HG03432 (cell line): Measurements from ENCODE around the gene SDK1.
"Not testable (repeated sequence)": the region's sequence is repeated elsewhere in the genome, so short reads cannot be mapped to it uniquely, and the experiment has no call there.

ENCODE experiments used
- ATAC-seq: cut with Tn5 transposase; IDR thresholded peaks from one replicate; pipeline ENCODE4 v1.9.1; 2021; ENCODE audit warnings: mild to moderate bottlenecking, moderate library complexity; ENCODE audit not compliant: unreplicated experiment

The SDK1 gene

DNA sequence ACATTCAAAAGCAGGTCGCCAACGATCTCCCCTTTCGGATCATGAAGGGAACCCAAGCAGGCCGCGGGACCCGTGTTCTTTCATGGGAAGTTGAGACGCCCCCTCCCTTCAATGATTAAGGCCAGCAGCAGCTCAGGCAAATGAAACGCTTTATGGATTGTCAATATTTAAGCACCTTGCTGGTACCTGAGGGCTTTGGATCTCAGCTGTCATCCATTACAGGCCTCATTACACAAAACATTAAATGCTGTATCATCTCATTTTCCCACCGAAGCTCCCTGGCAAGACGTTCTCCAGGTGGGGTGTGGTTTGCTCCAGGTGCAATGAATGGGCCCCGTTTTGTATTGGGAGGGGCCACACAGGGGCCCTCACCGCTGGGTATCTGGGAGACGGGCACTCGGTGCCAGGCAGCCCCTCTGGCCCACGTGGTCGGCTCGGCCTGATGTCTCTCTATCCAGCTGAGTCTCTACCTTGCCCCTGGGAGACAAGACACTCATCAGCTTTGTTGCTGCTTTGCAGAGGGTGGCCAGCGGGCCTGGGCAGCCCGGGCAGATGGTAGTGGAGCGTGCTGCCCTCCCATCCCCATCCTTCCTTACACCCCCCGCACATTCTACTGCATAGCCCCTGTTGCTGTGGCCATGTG is 925.0 kb downstream of the SDK1 start:
- ATAC-seq = no peak

DNA sequence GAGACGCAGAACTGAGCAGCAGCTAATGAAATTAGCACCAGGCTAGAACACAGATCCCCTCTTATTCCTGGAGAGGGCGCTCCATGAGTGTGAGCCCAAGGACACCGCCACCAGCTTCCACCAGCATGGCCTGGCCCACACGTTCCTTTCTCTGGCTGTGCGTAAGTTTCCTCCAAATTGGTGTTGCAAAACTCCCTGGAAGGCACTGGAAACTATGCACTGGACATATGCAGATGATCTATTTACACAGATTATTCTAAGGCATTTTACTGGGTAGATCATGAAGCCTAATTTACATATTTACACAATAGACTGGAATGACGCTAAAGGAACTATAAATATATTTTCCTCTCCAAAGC is 925.5 kb downstream of the SDK1 start:
- no peak for ATAC-seq

DNA sequence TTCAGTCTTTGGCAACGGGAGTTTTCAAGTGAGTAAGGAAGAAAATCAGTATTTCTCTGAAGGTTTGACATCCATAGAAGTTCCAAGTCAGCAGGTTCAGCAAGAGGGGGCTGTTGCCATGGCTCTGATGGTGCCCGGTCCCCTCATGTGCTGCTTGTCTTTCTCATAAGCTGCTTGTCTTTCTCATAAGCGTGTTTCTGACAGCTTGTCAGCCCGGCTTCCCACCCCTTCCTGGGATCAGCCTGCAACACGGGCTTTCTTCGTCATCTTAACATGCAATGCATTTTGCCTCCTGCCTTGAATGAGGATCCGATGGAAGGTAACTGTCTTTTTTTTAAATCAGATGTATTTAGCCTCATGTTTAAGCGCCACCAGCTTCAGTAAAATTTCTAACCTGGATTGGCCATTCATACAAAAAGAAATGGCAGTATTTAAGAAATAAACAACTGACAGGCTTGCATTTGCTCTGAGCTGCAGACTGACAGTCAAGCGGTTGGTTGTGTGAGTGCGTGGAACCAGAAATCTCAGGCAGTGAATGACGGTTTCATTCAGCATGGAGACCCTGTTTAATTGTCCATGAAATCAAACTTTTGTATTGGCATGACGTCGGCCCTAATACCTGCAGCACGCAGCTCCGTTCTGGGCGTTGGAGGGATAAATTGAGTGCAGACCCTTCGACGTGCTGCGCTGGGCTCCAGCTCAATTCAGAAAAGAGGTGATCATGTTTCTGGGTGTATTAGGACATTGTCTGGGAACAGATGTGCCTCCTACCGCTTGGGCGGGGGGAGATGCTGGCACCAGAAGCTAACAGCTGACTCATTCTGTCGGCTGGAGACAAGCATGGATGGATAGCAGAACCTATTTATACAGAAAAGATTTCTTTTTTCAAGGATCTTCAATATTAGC is 926.3 kb downstream of the SDK1 start:
- ATAC-seq = no peak

DNA sequence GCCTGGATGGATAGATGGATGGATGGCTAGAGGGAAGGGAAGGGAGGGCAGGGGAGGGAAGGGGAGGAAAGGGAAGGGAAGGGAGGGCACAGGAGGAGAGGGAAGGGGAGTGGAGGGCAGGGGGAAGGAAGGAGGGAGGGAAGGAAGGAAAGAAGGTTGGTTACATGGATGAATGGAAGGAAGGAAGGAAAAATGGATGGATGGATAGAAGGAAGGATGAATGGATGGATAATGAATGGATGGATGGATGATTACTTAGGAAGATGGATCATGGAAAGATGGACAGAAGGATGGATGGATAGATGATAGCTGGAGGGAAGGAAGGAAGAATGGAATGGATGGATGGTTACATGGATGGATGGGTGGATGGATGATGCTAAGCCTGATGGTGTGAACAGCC is 929.3 kb downstream of the SDK1 start:
- ATAC-seq = no peak

DNA sequence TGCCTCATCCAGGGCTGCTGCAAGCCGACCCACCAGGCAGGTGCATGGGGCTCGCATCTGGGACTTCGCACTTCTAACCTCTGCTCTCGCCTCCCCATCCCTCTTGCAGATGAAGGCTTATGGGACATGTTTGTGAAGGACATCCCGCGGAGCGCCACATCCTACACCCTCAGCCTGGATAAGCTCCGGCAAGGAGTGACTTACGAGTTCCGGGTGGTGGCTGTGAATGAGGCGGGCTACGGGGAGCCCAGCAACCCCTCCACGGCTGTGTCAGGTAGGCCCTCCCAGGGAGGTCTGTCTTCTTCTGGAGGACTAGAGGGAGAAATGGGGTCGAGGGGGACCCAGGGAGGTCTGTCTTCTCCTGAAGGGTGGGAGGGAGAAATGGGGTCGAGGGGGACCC is 932.1 kb downstream of the SDK1 start:
- ATAC-seq = no peak

DNA sequence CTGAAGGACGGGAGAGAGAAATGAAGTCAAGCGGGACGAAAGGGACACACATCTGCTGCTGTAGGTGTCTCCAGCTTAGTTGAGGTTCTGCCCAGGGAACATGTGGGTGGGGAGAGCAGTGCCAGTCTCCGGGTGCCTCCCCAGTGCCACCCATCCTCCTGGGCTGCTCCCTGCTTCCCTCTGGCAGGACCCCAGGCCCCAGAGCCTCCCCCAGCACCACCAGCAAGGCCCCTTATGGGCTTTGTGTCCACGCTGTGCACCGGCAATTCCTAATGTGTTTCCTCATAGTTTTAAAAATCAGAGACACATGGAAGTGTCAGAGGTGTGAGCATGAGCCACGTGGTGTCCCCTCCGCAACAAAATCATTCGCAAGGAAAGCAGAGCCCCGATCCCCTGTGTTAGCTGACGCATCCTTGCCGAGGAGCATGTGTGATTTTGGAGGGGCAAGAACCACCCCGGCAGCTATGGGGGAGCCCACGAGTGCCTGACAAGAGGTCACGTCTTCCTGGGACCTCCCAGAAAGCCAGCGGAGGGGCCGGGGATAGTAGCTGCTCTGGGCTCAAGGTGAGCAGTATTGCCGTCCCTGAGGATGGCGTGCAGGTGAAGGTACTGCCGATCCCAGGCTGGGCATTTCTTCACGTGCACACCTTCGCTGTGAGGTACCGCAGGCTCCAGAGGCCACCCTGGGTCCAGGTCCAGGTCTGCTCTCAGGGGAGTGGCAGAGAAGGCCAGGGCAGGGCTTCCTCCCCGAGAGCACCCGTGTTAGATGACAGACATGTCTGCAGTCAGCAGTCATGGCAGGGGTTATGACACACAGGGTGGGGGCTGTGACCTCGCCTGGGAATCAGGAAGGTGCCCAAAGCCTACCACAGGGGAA is 932.8 kb downstream of the SDK1 start:
- no peak for ATAC-seq

DNA sequence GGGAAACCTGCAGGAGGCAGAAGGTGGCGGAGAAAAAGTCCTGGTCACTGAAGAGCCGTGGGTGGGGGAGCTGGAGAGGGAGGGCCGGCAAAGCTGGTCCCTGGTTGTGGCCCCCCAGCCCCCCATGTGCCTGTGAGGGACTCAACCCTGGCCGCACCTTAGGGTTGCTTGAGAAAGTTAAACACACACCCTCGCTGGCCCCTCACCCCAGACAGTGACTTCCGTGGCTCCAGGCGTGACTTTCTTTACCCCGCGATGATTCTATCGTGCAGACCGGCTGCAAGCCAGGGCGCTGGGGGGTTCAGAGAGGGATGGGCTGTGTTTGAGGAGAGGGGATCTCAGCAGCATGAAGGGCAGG is 933.4 kb downstream of the SDK1 start:
- ATAC-seq = no peak

DNA sequence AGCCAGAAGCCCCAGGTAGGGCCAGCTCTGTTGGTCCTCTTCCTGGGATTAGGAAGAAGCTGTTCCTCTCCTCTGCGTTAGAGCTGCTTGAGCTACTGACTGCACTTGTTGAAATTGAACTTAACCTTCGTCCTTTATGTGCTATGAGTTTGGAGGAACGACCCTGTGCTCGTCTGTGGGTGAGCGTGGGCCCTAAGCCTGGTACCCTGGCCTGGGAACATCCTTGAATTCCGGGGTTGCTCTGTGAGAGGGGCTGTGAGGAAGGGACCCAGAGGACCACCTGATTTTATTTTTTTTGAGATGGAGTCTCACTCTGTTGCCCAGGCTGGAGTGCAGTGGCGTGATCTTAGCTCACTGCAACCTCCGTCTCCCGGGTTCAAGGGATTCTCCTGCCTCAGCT is 933.8 kb downstream of the SDK1 start:
- no peak for ATAC-seq

DNA sequence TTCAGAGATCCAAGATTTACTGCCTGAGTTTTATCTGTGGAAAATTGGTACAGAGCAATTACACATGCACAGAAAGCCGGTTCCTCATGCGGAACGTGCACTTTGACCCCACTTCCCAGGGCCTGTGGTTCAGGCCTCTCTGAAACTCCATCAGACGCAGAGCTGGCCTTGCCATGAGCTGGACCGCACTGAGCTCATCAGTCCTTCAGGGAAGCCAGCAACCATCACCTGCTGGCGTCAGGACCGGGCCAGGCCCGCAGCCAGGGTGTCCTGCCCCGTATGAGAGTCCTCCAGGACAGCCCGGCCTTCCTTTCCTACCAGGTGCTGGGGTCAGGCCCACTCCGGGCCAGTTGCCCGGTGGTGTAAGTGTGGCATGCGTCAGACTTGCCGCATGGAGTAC is 934.5 kb downstream of the SDK1 start:
- ATAC-seq = no peak

DNA sequence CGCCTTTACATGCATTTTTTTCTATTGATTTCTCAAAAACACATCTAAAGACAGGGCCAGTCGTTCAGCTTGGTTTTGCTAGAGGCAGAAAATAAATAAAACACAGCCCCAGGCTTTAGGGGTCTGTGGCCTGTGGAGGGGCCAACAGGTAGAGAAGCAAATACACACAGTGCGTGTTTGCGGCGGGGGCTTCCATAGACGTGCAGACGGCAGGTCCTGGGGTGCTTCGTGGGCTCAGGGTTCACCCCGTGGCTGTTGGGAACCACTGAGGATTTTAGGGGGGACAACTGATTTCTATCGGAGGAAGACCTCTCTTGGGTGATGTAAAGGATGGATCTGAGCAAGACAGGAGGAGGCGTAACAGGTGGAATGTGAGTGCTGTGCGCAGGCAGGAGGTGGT is 935.3 kb downstream of the SDK1 start:
- ATAC-seq = no peak

DNA sequence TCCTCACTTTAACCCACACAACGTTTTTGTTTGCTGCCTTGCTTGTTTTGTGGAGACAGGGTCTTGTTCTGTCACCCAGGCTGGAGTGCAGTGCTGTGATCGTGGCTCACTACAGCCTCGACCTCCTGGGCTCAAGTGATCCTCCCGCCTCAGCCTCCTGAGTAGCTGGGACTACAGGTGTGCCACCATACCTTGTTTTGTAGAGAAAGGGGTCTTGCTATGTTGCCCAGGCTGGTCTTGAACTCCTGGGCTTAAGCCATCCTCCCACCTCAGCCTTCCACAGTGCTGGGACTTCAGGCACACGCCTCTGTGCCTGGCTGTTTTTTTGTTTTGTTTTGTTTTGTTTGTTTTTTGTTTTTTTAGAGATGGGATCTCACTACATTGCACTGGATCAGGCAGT is 935.8 kb downstream of the SDK1 start:
- ATAC-seq = not testable (repeated sequence)

DNA sequence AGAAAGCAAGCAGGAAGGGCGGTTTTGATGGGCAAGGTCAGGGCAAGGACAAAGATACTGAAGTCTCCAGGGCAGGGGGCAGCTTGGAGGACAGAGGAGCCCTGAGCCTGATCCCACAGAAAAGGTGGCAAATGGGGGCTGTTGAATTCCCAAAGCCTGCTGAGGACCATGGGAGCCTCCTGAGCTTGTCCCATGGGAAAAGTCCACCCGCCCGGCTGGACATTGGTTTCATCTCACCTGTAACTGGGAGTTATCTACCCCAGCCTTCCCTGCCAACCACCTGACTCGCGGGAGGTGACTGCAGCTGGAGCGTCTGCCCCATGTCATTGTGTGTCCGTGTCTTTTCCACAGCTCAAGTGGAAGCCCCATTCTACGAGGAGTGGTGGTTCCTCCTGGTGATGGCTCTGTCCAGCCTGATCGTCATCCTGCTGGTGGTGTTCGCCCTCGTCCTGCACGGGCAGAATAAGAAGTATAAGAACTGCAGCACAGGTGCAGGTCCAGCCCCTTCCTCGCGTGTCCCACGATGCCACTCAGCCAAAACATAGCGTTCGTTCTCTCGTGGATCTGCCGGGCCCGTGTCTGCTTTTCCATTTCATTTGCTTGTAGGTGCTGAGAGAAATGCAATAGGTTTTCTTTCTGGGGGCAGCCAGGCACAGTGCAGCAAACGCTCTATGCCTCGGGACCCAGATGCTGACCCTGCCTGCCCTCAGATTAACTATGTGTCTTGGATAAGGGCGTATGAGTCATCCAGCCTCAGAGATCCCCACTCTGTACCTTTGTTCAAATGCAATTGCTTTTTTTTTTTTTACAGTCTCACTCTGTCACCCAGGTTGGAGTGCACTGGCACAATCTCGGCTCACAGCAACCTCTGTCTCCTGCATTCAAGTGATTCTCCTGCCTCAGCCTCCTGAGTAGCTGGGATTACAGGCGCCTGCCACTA is 936.5 kb downstream of the SDK1 start:
- no peak for ATAC-seq

DNA sequence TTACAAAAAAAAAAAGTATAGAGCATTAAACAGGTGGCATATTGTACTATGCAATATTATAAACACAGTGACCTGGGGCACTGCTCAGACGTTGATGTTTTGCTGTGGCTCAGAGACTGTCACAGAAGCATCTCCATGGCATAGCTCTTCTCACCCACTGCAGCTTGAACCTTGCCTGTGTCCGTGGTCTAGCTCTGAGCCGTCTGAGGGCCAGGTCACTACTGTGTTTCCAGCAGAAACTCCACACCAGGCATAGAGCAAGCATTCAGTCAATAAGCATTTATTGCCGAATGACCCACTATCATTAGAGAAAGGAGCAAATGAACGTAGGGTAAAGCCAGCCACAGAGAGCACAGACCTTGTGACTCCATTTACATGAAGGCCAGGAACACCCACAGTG is 937.8 kb downstream of the SDK1 start:
- ATAC-seq = no peak

DNA sequence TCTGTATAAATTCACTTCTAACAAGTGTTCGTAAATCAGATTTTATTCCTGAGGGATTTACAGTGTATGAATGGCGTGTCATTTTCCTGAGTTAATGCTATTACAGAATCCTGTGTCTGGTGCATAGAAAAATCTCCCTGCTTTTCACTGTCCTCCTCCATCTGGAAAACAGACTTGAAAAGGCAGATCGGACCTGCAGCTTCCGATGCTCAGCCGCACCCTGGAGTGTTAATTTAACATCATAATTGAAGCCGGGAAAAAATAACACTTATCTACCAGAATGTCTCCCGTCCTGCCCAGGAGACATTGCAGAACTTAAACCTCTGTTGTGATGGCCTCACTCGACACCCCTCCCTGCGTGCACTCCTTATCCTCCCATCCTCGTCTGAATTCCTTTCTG is 939.0 kb downstream of the SDK1 start:
- ATAC-seq = no peak

DNA sequence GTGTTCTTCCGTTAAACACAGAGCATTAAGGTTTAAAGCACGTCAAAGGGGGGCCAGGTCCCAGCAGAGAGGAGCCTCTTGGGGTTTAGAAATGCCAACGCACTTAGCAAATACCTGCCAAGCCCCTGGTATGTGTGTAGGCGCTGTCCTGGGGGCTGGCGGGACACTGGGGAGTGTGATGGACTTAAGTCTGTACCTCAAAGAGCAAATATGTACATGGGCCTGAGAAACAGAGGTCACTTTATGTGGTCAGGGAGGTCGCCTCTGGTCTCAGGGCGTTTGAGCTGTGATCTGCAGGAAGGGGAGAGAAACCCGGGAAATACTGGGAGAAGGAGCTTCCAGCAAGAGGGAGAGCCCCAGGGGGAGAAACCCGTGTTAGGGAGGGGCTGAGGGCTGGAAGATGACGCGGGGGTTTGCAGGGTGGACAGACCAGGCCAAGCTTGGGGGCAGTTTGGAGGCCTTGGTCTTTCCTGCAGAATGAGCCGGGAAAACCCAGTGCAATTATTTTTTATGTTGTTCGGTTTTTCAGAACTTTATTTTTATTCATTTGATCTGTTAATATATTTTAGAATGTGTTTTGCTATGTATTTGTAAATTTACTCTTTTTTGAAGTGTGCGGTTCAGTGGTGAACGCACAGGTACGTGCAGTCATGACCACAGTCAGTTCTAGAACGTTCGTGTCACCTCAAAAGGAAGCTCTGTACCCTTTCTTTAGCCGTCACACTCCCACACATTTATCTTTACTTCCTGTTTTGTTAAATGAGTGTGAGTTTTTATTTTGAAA is 939.7 kb downstream of the SDK1 start:
- ATAC-seq = no peak

DNA sequence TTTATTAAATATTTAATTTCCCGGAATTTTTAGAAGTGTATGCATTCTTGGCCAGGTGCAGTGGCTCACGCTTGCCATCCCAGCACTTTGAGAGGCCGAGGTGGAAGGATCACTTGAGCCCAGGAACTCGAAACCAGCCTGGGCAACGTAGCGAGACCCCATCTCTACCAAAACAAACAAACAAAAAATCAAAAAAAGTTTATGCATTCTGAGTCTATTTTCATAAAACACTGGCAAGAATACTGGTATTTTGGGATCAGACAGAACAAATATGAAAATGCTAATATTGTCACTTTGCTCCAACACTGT is 940.2 kb downstream of the SDK1 start:
- no peak for ATAC-seq

DNA sequence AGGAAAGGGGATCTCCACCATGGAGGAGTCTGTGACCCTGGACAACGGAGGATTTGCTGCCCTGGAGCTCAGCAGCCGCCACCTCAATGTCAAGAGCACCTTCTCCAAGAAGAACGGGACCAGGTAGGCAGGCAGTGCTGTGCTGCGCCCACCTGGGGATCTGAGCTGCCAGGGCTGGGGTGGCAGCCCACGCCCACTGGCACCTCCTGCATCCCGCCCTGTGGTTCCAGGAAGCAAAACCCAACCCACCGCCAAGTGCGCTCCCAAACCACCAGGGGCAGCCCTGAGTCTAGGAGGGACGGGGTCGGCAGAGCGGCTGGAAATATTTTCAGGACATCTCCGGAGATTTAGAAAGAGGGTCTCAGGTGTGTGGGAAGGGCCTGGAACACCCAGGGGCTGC is 940.7 kb downstream of the SDK1 start:
- ATAC-seq = no peak

DNA sequence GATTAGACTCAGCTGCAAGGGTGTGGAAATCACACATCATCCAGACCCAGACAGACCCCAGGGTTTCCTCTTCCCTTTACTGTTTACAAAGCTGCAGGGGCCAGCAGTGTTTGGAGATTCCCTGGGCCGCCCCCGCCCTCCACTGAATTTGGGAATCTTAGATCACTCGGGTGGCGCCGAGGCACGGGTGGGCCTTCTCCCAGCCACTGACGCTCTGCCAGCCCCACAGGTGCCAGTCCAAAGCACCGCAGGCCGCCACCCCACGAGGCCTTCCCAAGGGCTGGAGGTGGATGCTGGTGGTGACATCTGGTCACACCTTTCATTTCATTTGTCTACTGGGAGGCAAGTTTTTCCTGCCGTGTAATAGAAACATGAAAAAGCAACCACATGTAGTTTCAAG is 941.7 kb downstream of the SDK1 start:
- ATAC-seq = no peak

DNA sequence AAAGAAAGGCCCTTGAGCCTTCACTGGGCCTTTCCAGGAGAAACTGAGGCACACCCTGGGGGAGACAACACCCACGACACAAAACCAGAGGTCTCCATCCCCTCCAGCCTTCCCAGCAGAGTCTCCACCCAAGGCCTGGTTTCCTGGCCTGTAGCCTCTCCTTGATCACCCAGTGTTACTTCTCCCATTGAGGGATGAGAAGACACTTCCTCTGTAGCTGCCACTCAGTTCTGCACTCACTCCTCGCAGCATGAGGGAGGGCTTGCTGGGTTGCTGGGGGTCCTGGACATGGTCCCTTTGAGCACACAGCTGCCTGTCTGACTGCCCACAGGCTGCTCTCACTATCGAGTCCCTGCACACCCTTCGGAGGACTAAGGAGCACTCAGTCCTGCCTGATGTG is 943.0 kb downstream of the SDK1 start:
- ATAC-seq = no peak

DNA sequence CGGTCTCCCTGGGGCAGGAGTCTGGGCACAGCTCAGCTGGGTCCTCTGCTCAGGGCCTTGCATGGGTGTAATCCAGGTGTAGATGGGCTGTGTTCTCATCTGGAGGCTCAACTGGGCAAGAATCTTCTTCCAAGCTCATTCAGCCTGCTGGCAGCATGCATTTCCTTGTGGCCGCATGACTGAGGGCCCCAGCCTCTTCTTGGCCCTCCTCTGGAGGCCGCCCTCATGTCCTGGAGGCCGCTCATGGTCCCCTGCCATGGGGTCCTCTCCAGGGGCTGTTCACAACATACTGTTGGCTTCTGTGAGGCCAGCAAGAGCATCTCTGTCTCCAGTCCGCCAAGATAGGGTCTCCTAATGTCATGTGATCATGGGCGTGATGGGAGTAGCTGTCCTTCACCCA is 943.6 kb downstream of the SDK1 start:
- ATAC-seq = no peak
